HL-60 (cell line): ENCODE results near the gene SRMS.

Experiments used
- POLR2AphosphoS5 ChIP-seq: IDR thresholded peaks from 2 replicates; pipeline ENCODE4 v1.6.1; 2012; ENCODE audit warnings: low read depth
- TF ChIP-seq, protein P1 (sequence below): IDR thresholded peaks from one replicate; pipeline ENCODE4 v1.5.1; 2011; ENCODE audit warnings: low read length, control low read depth, inconsistent platforms; ENCODE audit not compliant: insufficient read depth
- TF ChIP-seq, protein P2 (sequence below): IDR thresholded peaks from 2 replicates; pipeline ENCODE4 v1.6.1; 2012; ENCODE audit warnings: low read depth; ENCODE audit not compliant: insufficient replicate concordance

DNA sequence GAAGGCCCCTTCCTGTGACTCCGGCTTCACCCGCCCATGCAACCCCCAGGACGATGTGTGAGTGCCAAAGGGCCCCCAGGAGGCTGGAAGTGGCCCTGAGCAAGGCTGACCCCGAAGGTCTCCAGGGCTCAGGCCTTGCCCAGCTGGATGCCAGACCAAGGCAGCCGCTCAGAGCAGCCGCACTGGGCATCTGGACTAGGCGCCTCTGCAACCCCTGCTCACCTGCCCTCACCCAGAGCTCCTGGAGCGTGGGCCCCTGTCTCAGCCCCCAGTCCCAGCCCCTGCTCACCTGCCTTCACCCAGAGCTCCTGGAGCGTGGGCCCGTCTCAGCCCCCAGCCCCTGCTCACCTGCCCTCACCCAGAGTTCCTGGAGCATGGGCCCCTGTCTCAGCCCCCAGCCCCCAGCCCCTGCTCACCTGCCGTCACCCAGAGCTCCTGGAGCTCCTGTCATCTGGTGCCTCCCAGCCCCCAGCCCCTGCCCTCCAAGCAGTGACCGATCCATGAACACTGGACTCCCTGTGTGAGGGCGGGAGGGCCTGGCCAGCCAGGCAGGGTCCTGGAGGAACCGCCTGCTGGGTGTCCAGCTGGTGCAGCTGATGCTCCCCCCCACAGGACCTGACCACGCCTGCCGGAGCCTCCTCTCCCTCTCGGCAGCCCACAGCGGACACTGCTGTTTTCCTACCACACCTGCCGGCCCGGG is 1.1 kb downstream of the SRMS start:
- TF ChIP-seq, protein P1, sequence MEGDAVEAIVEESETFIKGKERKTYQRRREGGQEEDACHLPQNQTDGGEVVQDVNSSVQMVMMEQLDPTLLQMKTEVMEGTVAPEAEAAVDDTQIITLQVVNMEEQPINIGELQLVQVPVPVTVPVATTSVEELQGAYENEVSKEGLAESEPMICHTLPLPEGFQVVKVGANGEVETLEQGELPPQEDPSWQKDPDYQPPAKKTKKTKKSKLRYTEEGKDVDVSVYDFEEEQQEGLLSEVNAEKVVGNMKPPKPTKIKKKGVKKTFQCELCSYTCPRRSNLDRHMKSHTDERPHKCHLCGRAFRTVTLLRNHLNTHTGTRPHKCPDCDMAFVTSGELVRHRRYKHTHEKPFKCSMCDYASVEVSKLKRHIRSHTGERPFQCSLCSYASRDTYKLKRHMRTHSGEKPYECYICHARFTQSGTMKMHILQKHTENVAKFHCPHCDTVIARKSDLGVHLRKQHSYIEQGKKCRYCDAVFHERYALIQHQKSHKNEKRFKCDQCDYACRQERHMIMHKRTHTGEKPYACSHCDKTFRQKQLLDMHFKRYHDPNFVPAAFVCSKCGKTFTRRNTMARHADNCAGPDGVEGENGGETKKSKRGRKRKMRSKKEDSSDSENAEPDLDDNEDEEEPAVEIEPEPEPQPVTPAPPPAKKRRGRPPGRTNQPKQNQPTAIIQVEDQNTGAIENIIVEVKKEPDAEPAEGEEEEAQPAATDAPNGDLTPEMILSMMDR, result no peak
- TF ChIP-seq, protein P2, sequence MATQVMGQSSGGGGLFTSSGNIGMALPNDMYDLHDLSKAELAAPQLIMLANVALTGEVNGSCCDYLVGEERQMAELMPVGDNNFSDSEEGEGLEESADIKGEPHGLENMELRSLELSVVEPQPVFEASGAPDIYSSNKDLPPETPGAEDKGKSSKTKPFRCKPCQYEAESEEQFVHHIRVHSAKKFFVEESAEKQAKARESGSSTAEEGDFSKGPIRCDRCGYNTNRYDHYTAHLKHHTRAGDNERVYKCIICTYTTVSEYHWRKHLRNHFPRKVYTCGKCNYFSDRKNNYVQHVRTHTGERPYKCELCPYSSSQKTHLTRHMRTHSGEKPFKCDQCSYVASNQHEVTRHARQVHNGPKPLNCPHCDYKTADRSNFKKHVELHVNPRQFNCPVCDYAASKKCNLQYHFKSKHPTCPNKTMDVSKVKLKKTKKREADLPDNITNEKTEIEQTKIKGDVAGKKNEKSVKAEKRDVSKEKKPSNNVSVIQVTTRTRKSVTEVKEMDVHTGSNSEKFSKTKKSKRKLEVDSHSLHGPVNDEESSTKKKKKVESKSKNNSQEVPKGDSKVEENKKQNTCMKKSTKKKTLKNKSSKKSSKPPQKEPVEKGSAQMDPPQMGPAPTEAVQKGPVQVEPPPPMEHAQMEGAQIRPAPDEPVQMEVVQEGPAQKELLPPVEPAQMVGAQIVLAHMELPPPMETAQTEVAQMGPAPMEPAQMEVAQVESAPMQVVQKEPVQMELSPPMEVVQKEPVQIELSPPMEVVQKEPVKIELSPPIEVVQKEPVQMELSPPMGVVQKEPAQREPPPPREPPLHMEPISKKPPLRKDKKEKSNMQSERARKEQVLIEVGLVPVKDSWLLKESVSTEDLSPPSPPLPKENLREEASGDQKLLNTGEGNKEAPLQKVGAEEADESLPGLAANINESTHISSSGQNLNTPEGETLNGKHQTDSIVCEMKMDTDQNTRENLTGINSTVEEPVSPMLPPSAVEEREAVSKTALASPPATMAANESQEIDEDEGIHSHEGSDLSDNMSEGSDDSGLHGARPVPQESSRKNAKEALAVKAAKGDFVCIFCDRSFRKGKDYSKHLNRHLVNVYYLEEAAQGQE, result no peak
- no peak for TF ChIP-seq POLR2AphosphoS5
